Anterior cingulate cortex (tissue), 58 donors: Measurements from ENCODE around the gene ZBTB25.
A peak's percentile ranks its signal among the peaks of the same experiment; 100 is the strongest.

Experiments used
- DNase-seq, 58 donors: peaks; one replicate each; lab custom pipeline; 2025; lab: John Stamatoyannopoulos, UW

ZBTB25 gene, protein sequence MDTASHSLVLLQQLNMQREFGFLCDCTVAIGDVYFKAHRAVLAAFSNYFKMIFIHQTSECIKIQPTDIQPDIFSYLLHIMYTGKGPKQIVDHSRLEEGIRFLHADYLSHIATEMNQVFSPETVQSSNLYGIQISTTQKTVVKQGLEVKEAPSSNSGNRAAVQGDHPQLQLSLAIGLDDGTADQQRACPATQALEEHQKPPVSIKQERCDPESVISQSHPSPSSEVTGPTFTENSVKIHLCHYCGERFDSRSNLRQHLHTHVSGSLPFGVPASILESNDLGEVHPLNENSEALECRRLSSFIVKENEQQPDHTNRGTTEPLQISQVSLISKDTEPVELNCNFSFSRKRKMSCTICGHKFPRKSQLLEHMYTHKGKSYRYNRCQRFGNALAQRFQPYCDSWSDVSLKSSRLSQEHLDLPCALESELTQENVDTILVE

DNA sequence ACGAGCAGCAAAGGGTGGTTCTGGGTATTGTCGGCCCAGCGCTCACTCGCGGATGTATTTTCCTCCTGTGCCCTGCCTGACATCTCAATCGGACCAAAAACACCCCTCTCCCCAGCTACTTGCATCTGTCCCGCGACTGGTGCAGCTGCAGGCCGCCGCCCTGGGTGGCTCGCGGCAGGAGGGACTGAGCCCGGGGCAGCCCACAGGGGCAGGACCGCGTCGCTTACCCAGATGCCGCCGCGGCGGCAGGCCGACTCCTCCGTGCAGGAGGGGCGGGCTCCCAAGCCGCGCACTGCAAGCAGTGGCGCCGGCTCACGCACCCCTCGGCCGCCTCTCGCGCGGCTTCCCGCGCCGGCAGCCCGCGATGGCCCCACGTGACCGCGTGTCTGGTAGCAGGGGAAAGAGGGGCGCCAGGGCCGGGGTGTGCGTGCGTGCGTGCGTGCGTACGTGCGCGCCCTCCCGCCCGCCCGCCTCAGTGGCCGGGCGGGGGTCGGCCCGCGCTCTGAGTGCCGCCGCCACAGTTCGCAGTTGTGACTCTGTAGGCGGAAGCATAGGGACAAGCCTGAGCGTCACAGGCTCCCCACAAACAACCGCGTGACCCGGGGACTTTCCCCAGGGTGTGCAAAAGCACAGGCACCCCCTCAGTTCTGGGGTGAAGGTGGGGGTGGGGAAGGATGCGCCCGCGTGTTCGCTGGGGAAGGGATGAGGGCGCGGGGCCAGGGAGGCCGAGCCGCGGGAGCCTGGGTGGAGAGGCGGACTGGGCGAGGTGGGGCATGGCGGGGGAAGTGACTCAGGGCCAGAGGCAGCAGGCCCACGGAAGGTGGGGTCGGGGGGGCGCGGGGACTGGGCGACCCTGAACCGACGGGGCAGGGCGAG is at the start of gene ZBTB25:
Gene ZBTB25 (minus strand): TSS at position 405 of the 876 bp plus-strand sequence. CDS start 13,305 bp downstream, outside the sequence.
- peak; percentile 65 to 97 (median 89) for DNase-seq

DNA sequence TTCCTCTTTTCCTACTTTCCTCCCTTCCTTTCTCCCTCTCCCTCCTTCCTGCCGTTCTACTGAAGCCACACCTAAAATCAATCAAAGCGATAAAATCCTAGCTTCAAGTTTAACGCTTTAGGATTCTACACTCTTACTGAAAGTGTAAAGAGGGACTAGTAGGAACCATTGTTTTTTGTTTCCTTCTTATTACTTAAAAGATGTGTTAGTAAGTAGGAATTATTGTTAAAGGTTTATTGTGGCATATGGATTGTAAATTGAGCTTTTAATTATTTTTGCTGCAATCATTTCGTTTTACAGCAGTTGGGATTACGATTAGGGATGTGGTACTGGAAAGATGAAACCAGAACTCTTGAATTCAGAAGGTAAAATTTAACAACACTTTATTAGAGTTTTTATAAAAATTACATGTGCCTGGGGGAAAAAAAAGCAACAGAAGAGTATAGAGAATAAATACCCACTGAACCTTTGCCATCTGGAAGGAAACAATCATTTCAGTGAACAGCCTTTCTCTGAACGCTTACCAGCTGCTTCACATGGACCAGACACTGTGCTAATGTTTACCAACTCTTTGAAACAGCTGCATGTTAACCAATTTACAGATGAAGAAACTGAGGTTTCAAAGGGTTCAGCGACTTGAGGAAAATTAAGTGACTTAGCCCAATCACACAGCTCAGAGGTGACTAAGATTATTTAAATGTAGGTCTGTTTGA is 47.1 kb upstream of the ZBTB25 start:
- DNase-seq = no peak

DNA sequence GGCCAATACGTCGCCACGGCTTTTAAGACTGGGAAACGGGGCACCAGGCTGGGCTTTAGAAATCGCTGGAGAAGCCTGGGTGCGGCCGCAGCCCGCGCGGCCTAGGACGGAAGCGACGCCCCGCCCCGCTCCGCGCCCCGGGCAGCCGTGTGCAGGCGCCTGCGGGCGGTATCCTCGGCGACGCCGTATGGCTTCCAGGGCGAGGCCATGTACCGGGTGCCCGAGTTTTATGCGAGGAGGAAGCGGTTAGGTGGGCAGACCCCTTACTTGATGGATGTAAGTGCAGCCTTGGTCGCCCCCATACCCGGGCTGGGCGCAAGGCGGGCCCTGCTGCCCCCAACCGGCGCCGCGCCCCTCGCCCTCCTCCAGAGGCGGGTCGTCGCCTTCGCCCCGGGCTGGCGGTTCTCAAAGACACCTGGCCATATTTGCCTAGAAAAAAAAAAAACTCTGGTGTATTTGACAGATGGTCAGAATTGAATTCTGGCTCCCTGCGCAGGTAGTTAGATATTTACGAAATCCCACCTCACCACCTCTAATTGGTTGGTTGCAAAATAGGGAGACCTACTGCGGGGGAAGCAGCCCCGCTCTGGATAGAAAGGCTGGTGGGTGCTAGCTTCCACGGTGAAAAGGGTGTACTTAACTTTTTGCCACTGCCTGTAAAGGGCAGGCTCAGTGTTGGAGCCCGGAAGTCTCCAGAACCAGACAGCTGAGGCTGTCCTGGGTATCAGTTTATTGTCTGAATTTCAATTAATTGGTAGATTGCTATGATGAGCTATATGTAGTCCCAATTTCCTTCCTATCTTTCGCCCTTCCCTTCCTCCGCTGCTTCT is 46.4 kb upstream of the ZBTB25 start, which contains the start of gene PPP1R36:
Gene PPP1R36 (plus strand): TSS at position 171 of the 830 bp plus-strand sequence. CDS start 37 bp downstream, at position 208.
- DNase-seq = peak in 2 of 58 donors; percentile 10 to 28

DNA sequence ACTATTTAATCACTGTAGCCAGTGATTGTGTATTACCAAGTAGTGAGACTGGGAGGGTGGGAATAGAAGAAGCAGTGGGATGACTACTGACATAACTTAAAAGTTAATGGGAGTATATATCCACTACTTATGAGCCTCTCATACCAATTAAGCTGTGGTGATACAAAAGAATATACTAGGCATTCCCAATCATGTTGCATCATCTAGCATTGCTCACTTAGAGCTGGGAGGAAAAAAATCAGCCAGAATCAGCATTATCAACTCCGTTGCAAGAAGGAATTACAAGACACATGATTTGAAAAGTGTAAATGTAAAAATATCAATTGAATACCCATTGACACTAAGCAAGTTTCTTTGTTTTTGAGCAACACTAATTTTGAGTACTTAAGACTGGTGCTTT is 45.4 kb upstream of the ZBTB25 start:
- no peak for DNase-seq

DNA sequence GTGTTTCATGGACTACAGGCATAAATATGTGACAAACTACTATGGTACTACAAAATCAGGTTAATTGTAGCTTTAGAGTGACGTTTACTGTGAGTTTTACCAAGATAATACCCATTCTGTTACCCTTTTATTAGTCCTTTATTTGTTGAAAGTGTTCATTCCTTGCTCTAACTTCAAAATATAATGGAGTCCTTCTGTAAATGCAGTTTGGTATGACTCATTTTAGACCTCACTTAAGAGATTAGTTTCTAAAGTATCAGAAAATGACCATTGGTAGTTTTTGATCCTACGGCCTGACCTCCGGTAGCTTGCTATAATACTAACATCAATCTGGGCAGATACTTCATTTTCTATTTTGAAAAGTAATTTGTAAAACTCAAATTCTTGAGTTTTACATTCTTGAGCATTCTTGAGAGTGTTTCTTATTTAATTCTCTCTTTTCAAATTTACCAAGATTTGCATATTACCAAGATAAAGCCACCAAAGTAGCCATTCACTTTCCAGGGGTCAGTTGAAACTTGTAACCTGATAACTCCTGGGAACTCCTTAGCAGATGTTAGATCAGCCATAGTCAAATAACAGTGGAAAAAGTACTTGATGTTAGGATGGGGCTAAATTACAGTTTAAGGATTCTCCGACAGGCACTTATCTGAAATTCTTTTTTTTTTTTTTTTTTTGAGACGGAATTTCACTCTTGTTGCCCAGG is 41.1 kb upstream of the ZBTB25 start:
- no peak for DNase-seq

DNA sequence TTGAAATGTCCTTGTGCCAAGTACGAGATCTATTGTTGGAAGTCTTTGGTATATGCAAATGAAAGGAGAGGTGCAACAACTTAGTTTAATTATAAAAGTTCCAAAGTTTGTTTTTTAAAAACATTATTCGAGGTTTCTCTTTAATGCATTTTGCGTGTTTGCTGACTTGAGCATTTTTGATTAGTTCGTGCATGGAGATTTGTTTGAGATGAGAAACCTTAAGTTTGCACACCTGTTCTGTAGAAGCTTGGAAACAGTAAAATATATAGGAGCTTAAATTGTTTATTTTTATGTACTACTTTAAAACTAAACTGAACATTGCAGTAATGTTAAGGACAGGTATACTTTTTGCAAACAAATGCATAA is 39.2 kb upstream of the ZBTB25 start:
- DNase-seq = no peak

DNA sequence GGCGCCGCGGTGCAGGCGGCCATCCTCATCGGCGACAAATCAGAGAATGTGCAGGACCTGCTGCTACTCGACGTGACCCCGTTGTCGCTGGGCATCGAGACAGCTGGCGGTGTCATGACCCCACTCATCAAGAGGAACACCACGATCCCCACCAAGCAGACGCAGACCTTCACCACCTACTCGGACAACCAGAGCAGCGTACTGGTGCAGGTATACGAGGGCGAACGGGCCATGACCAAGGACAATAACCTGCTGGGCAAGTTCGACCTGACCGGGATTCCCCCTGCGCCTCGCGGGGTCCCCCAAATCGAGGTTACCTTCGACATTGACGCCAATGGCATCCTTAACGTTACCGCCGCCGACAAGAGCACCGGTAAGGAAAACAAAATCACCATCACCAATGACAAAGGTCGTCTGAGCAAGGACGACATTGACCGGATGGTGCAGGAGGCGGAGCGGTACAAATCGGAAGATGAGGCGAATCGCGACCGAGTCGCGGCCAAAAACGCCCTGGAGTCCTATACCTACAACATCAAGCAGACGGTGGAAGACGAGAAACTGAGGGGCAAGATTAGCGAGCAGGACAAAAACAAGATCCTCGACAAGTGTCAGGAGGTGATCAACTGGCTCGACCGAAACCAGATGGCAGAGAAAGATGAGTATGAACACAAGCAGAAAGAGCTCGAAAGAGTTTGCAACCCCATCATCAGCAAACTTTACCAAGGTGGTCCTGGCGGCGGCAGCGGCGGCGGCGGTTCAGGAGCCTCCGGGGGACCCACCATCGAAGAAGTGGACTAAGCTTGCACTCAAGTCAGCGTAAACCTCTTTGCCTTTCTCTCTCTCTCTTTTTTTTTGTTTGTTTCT is 38.6 kb upstream of the ZBTB25 start:
- peak in 6 of 58 donors; percentile 21 to 44 (median 36) for DNase-seq

DNA sequence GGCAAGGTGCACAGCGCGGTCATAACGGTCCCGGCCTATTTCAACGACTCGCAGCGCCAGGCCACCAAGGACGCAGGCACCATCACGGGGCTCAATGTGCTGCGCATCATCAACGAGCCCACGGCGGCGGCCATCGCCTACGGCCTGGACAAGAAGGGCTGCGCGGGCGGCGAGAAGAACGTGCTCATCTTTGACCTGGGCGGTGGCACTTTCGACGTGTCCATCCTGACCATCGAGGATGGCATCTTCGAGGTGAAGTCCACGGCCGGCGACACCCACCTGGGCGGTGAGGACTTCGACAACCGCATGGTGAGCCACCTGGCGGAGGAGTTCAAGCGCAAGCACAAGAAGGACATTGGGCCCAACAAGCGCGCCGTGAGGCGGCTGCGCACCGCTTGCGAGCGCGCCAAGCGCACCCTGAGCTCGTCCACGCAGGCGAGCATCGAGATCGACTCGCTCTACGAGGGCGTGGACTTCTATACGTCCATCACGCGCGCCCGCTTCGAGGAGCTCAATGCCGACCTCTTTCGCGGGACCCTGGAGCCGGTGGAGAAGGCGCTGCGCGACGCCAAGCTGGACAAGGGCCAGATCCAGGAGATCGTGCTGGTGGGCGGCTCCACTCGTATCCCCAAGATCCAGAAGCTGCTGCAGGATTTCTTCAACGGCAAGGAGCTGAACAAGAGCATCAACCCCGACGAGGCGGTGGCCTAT is 37.8 kb upstream of the ZBTB25 start:
- DNase-seq = peak in 16 of 58 donors; percentile 17 to 64 (median 40)

DNA sequence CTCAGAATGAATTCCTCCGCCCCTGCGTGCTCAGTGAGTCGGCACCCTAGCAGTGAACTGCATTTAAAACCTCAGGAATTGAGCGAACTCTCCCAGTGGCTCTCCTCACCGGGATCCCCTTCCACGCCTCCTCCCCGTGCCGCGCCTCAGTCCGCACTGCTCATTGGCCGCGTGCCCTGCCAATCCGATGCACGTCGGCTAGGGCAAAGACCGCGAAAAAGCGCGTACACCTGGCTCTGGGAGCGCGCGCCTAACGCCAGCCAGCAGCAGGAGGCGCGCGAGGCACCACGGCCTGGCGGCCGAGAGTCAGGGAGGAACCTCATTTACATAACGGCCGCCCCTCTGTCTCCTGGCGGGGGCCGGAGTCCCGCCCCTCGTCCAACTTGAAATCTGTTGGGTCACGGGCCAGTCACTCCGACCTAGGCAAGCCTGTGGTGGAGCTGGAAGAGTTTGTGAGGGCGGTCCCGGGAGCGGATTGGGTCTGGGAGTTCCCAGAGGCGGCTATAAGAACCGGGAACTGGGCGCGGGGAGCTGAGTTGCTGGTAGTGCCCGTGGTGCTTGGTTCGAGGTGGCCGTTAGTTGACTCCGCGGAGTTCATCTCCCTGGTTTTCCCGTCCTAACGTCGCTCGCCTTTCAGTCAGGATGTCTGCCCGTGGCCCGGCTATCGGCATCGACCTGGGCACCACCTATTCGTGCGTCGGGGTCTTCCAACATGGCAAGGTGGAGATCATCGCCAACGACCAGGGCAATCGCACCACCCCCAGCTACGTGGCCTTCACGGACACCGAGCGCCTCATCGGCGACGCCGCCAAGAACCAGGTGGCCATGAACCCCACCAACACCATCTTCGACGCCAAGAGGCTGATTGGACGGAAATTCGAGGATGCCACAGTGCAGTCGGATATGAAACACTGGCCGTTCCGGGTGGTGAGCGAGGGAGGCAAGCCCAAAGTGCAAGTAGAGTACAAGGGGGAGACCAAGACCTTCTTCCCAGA is 36.9 kb upstream of the ZBTB25 start, which contains the start of gene HSPA2:
Gene HSPA2 (plus strand): TSS at position 534 of the 995 bp plus-strand sequence. CDS start 109 bp downstream, at position 643.
- peak; percentile 62 to 100 (median 99) for DNase-seq

DNA sequence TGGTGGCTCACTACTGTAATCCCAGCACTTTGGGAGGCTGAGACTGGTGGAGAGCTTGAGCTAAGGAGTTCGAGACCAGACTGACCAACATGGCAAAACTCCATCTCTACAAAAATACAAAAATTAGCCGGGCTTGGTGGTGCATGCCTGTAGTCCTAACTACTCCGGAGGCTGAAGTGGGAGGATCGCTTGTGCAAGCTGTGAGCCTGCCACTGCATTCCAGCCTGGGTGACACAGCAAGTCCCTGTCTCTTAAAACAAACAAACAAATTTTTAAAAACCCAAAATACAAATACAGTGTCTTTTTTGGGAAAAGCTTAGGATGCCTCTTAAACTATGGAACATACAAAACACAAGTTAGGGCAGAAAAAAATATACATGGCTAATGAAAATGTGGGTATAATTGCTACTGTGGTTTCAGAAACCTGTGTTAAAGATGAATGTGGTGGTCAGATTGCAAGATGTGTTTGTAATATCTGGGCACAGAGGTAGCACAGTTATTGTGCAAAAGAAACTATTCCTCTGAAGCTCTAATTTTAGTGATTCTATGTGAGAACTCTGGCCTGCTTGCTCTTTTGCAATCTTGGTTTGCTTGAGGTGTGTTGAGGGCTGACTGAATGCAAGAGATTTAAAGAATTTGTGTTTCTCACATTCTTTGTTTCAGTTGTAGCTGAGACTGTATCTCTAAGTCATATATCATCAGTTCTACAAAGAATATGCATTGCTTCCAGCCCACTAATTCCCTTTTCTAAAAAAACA is 33.0 kb upstream of the ZBTB25 start:
- no peak for DNase-seq

DNA sequence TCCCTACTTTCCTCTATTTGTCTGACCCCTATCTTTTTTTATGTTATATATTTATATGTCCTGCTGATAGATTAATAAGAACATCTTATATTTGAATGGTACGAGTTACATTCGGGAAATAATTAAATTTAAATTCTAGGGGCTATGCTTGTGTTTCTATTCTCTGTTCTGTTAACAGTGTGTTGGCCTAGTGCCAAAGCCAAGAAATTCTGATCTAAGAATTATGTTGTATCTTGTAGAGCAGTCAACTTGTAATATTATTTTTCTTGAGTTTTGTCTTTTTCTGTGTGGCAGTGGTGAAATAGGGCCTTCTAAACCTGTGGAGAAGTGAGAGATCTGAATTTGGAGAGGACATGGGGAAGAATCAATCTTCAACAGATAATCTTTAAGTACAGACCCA is 27.9 kb upstream of the ZBTB25 start:
- DNase-seq = no peak

DNA sequence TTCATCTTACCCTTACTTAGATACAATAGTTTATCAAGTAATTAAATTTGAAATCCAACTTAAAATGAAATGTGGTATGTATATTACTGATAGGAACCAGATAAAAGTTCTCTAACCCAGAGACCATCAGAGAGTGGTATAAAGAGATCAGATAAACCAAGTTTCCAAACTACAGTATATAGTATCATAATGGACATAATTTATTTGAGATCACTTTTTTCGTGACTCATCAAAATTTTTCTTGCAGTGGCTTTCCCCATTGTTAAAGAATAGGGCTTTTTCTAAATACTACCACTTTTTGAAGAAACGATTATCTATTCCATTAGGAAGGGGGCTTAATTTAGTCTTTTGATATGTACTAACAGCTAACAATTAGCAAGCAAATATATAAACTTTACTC is 21.7 kb upstream of the ZBTB25 start:
- no peak for DNase-seq

DNA sequence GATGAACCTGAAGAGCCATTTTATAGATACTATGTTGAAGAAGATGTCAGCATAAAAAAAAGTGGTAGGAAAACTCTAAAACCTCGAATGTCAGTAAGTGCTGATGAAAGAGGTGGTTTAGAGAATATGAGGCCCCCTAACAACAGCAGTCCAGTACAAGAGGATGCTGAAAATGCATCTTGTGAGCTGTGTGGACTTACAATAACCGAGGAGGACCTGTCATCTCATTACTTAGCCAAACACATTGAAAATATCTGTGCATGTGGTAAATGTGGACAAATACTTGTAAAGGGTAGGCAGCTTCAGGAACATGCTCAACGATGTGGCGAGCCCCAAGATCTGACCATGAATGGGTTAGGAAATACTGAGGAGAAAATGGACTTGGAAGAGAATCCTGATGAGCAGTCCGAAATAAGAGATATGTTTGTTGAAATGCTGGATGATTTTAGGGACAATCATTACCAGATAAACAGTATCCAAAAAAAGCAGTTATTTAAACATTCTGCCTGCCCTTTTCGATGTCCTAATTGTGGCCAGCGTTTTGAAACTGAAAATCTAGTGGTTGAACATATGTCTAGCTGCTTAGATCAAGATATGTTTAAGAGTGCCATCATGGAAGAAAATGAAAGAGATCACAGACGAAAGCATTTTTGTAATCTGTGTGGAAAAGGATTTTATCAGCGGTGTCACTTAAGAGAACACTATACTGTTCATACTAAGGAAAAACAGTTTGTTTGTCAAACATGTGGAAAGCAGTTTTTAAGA is 19.1 kb upstream of the ZBTB25 start:
- DNase-seq = no peak

DNA sequence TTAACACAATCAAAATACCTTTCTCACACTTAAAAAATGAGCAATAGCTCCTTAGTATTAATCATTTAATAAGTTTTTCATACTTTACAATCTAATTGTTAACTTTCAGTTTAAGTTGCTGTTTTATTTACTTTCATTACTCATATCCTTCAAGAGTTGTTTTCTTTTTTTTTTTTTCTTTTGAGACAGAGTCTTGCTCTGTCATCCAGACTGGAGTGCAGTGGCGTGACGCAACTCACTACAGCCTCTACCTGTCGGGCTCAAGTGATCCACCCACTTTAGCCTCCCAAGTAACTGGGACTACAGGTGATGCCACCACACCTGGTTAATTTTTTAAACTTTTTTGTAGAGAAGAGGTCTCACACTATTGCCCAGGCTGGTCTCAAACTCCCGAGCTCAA is 17.1 kb upstream of the ZBTB25 start:
- no peak for DNase-seq

DNA sequence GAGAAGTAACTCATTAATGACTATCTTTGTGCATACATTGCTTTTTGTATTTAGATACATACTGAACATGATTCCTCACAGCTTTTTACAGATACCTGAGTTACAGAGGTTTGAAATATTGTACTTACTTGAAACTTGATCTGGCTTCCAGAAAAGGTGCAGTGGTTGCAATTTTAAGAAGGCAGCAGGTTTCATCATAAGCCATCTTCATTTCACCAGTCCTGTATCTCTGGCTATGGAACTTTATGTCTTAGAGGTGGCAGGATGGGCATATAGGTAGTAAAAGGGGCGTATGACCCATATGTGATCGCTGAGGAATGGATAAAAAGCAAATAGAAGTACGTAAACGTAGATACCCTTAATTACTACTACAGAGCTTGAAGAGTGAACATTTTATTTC is 14.6 kb upstream of the ZBTB25 start:
- DNase-seq = no peak
